GM19438 (cell line): ENCODE results near the gene KRTAP2-4.
"Not testable (repeated sequence)": the region's sequence is repeated elsewhere in the genome, so short reads cannot be mapped to it uniquely, and the experiment has no call there.

Experiments used
- ATAC-seq: cut with Tn5 transposase; IDR thresholded peaks from one replicate; pipeline ENCODE4 v1.9.1; 2021; ENCODE audit warnings: low read depth; ENCODE audit not compliant: unreplicated experiment

KRTAP2-4 gene

DNA sequence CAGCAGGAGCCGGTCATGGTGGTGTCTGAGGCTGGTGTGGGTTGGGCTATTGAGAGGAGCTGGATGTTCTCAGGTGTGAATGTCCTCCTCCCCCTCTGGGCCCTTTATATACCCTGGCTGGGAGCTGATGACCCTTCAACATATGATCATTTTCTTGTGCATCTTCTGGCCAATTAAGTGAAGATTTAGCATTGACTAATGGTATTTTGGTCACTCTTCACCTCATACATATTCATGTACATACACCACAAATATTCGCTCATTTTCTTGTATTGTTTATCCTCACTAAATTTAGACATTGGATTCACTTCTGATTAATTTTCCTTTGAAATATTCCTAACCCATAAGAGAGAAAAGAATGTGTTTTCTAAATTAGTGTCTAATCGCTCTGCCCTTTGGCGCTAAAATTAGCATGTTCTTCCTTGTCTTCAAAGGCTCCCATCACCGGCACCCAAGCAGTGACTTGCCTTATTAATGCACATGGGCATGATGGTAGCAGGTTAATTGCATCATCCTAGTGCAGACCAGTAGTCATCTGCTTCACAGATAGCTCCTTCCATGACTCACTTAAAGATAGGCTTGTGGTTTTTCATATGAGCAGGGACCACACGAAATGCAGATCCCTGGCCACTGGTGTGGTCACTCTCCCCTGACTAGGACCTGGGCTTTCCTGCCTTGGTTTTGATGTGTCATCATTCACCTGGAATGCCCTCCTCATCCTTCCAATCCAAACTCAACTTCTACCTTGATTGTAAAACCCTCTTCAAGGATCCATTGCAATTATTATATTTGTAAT lies at the start of gene KRTAP2-4:
KRTAP2-4 (minus strand) TSS at position 51 of the 796 bp plus-strand sequence; CDS start at position 17, 34 bp downstream.
- no peak for ATAC-seq

GRCh38 chr17:41111151-41111885 lies 45.6 kb upstream of the KRTAP2-4 start:
- no peak for ATAC-seq

- not testable (repeated sequence) for ATAC-seq
Measured at GRCh38 chr17:41108728-41109386, 43.2 kb upstream of the KRTAP2-4 start.

DNA sequence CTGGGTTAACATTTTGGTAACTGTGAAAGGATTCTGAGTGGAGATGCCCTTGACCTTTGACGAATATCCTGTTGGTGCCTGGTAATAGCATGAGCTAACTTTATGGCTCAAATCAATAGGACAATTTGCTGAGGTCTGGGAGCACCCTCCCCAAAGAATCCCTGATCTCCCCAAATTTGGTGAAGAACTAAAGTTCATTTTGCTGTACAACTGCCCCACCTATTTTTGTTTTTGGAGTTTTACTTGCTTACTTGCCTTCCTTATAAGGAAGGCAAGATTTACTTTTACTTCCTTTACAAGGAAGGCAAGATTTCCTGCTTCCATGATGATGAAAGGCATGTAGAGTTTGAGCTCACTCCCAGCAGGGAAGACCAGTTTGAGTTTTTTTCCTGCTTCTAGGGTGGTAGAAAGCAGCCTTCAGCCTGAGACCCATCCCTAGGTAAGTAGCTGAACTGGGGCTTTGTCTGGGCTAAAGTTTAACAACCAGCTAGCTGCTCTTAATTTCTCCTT lies 42.3 kb upstream of the KRTAP2-4 start:
- no peak for ATAC-seq

GRCh38 chr17:41105347-41105746 lies 39.7 kb upstream of the KRTAP2-4 start, which contains the start of gene KRTAP4-9:
Gene KRTAP4-9, plus strand, starts transcription at chr17:41105389. Its CDS starts 0 bp downstream, at chr17:41105389.
- ATAC-seq = not testable (repeated sequence)

GRCh38 chr17:41104386-41105038 lies 38.8 kb upstream of the KRTAP2-4 start:
- ATAC-seq = not testable (repeated sequence)

GRCh38 chr17:41103896-41104295 lies 38.2 kb upstream of the KRTAP2-4 start:
- ATAC-seq = no peak

DNA sequence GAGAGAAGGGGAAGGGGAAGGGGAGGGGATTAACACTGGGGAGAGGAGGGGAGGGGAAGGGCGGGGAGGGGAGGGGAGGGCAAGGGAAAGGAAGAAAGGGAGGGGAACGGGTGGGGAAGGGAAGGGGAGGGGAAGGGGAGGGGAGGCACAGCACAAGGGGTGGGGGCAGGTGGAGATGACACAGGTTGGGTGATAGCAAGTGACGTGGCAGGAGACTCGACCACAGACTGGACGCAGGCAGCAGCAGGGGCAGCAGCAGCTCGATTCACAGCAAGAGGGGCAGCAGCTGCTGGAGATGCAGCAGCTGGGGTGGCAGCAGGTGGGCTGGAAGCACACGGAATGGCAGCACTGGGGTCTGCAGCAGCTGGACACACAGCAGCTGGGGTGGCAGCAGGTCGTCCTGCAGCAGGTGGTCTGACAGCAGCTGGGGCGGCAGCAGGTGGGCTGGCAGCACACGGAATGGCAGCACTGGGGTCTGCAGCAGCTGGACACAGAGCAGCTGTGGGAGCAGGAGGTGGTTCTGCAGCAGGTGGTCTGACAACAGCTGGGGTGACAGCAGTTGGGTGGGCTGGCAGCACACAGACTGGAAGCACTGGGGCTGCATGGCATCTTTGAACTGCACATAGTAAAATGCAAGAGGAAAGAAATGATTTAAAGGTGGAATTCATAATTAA lies 36.0 kb upstream of the KRTAP2-4 start, which contains the start of gene KRTAP4-16:
KRTAP4-16 (minus strand) TSS at position 624 of the 674 bp plus-strand sequence; CDS start at position 624, 0 bp downstream.
- no peak for ATAC-seq

GRCh38 chr17:41099682-41100480 lies 34.2 kb upstream of the KRTAP2-4 start:
- ATAC-seq = not testable (repeated sequence)

DNA sequence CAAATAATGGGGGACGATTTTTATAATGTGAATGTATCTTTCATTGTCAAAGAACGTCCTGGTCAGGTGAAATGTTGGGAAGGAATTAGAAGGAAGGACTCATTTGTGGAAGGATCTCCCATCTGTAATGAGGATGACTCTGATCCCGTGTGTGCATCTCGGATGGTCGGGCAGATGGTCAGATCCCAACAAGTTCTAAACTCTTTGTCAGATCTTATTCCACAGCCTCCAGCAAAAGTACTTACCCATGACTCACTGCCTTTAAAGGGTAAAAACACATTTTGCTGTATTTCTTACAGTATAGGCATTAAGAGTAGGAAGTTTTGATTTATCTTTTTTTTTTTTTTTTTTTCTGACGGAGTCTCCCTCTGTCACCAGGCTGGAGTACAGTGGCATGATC lies 32.8 kb upstream of the KRTAP2-4 start:
- no peak for ATAC-seq

GRCh38 chr17:41098042-41098441 lies 32.4 kb upstream of the KRTAP2-4 start, which contains the start of gene KRTAP4-8:
Gene KRTAP4-8, minus strand, starts transcription at chr17:41098142. Its CDS starts 58 bp downstream, at chr17:41098084.
- ATAC-seq = no peak

DNA sequence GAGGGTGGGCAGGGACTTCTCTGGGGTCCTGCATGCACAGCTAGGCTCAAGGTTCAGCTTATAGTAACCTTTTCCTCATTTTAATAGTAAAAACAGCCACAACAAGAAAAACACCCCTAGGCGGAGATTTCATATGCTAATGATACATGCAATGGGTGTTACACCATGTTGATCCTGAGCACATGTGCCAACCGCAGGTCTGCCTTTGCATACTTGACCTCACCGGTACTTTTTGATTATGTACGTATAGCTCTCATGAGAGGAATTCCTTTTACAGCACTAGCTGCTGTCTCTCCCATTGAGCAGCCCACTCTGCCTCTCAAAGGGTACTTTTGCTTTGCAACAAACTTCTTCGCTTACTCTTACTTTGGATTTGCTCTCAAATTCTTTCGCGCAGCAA lies 30.4 kb upstream of the KRTAP2-4 start:
- no peak for ATAC-seq

- not testable (repeated sequence) for ATAC-seq
Measured at GRCh38 chr17:41088760-41089352, 23.2 kb upstream of the KRTAP2-4 start.

DNA sequence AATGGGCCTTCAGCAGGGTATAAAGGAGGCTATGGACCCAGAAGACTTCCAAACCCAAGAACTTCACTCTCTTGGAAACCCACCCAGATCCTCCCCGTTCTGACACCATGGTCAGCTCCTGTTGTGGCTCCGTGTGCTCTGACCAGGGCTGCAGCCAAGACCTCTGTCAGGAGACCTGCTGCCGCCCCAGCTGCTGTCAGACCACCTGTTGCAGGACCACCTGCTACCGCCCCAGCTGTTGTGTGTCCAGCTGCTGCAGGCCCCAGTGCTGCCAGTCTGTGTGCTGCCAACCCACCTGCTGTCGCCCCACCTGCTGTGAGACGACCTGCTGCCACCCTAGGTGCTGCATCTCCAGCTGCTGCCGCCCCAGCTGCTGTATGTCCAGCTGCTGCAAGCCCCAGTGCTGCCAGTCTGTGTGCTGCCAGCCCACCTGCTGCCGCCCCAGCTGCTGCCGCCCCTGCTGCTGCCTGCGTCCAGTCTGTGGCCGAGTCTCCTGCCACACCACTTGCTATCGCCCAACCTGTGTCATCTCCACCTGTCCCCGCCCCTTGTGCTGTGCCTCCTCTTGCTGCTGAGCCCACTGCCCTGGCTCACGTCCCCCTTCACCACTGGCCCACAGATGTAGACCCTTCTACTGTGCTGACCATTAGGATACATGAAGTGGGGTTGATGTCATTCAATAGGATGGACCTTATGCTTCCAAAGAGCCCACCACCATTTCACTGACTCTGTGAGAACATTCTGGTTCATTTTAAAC lies 18.6 kb upstream of the KRTAP2-4 start, which contains the start of gene KRTAP4-7:
KRTAP4-7 (plus strand) TSS at position 51 of the 757 bp plus-strand sequence; CDS start at position 108, 57 bp downstream.
- ATAC-seq = not testable (repeated sequence)

GRCh38 chr17:41083427-41083826 lies 17.7 kb upstream of the KRTAP2-4 start:
- not testable (repeated sequence) for ATAC-seq

DNA sequence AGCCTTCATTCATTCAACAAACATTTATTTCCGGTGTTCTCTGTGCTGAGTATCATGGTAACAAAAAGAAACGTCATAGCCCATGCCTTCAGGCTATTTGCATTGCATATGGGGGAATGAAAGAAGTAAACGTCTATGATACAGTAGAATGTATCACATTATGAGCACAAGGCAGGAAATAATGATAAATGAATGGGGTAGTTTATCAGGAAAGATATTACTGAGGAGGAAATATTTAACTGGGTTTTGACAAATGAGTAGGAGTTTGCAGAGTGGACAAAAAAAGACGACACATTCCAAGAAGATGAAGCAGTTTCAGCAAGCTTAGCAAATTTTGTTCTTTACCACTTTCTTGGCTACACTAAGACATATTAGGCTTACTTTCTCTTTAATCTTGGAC lies 16.9 kb upstream of the KRTAP2-4 start:
- no peak for ATAC-seq

GRCh38 chr17:41076788-41077187 lies 11.1 kb upstream of the KRTAP2-4 start:
- ATAC-seq = no peak
